ENCODE measurements around the gene TRIO.
A peak's percentile ranks its signal among the peaks of the same experiment; 100 is the strongest.

TRIO gene

DNA sequence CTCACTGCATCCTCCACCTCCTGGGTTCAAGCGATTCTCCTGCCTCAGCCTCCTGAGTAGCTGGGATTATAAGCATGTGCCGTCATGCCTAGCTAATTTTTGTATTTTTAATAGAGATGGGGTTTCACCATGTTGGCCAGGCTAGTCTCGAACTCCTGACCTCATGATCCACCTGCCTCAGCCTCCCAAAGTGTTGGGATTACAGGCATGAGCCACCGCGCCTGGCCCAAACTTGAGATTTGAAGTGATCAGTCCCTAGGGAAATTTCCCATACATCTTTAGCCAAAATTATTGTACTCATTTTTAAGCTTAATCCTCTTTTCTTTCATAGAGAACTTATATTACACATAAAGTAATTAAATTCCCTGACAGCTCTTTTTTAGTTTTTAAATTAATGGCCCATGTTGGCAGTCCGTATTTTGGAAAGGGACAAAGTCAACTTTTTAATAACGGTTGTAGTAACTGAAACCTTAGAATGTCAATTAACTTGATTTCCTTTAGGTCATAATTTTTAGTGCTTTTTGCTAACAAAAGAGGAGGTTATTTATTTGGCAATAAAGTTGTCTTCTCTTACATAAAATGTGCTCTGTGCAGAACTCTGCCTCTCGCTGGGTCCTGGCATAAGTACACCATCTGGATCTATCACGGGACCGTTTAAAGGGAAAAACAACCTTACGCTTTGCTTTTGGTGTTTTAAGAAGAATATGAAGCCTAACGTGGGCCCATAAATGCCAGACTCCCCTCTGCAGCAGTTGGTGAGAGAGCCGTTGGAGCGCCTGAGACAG, 296.1 kb downstream of the TRIO start:
- intact Hi-C loops (cut with DNase I): no loop called here
- no peak for DNase-seq

DNA sequence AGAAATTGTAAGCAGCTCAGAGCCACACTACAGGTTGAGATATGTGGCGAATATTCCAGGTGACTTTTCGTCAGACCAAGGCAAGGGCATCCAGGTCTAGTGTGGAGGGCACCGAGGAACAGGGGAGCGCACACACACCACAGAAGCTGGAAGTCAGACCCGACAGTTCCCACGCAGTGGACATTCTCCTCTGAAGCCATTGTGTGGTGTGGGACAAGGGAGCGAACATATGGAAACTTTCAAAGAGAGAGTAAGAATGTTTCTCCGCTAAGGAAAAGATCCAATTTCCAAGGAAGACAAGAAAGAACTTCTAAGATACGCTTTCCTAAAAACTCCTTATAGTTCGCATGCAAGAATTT, 297.1 kb downstream of the TRIO start:
- intact Hi-C loops (cut with DNase I): no loop called here
- DNase-seq: no peak

DNA sequence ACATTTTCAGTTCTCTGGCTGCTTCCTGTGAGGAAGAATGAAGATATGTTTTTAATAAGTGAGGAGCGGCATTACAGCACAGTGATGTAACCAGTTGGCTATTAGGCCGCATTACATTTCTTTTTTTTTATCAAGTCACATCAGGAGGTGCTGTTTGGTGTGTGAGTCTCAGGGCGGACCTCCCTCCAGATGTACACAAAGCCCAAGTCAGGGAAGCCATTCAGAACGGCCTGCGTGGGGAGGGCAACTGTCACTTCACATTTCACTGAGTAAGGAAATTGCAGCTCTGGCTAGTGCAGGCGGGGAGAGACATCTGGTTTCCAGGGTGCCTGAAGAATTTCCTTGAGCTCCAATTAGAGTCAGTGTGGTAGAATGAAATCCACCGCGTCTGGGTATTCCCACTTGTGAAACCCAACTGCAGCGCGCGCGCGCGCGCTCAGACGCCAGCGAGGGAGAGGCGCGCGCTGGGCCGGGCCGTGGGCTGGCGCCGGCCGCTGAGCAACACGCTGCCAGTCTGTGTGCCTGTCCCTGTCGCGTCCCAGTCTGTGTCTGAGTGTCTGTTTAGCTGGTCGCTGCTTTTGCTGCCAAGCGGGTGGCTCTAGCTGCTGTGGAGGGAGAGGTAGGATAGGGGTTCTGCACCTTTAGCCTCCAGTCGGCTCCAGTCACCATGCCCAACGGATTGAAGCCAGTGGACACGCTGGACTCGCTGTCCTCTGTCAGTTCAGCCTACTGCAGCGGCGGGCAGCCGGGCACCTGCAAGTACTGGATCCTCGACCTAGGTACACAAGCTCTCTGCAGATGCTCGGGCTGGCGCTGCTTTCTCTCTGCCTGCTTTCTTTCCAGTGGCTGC, 297.7 kb downstream of the TRIO start:
- intact Hi-C loops (cut with DNase I): no loop called here
- DNase-seq: peak; percentile 29 to 93 (median 77)

DNA sequence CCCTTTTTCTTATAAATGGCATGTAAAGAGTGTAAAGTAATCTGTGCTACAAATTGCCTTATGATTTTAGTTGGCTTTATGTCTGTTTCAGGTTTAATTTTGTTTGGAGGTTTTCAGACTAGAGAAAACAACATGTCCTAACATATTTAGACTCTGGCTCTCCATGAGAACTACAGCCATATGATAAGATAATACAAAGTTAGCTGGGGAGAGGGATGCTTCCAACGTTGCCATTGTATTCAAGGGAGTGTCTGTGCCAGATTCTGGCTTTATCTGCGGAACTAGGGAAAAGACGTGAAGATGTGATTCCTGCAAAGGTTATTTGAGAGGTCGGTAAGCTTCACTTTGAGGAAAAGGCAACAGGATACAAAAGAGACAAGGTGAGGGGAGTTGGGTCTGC, 298.5 kb downstream of the TRIO start:
- intact Hi-C loops (cut with DNase I): no loop called here

DNA sequence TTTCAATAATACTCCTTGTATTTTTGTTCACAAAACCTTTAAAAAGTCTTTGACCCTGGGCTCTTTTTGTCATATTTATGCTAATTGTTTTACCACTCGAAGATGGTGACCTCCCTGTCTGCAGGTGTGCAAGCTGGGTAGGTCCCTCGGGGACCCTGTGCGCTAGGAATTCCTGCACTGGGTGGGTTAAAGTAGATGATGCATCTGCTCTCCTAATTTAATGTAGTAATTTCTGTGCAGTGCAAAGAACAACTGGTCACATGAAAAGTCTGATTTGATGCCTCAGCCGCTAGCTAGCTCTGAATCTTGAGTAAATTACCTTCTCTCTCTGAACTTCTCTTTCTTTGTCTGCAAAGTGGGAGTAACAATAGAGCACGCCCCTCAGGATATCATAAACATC, 299.4 kb downstream of the TRIO start:
- DNase-seq: no peak
- intact Hi-C loops (cut with DNase I): no loop called here

More for the DNA sequence above, 298.5 kb downstream of the TRIO start:
- no peak for DNase-seq

DNA sequence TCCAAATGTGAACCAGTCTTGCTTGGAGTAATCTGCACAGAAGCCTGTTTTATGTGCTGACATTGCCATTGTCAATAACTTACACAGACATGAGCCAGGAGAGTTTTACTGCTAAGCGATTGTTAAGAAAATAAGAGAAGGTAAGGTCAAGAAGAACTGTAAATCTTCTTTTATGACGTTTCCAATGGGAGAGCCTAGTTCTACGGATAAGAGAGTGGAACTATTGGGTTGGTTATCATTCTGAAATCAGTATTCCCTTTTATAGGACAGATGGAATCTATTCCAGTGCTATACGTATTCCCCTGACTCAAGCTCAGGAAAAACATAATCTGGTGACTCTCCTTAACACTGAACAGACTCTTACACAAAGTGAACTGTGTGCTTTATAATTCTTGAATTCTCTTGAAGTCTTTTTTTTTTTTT, 300.5 kb downstream of the TRIO start:
- no peak for DNase-seq
- intact Hi-C loops (cut with DNase I): no loop called here

DNA sequence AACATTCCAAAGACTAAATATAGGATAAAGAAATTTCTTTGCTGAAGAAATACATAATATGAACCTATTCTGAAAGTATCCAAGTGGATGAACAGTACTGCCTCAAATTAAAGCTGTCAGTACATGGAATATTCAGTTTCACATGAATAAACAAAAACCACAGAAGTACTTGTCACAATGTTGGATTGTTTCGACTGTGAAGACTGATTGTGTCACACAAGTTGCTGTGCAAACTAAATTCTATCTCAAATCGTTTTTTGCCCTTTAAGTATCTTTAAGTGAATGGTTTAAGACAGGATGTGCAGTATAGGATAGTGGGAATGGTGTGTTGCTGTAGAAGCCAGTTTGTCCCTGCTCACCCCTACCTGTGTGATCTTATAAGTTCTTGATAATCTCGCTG, 301.0 kb downstream of the TRIO start:
- intact Hi-C loops (cut with DNase I): no loop called here
- no peak for DNase-seq

DNA sequence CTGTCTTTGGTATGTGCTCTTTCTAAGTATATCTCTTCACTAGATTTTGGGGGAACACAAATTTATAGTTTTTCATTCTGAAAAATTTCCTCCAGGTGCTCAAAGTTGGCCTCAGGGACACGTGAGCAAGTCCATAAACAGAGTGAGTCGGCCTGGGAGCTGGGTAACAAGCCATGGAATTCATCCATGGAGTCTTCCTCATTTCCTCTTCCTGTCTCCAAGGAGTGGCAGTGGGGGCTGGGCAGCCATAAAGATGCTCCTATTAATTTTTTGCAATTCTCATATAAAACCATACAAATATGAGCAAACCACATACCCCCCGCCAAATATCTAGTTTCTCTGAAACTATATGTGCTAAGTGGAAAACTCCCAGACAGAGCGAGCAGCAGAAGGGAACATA, 301.9 kb downstream of the TRIO start:
- DNase-seq: no peak
- intact Hi-C loops (cut with DNase I): no loop called here

DNA sequence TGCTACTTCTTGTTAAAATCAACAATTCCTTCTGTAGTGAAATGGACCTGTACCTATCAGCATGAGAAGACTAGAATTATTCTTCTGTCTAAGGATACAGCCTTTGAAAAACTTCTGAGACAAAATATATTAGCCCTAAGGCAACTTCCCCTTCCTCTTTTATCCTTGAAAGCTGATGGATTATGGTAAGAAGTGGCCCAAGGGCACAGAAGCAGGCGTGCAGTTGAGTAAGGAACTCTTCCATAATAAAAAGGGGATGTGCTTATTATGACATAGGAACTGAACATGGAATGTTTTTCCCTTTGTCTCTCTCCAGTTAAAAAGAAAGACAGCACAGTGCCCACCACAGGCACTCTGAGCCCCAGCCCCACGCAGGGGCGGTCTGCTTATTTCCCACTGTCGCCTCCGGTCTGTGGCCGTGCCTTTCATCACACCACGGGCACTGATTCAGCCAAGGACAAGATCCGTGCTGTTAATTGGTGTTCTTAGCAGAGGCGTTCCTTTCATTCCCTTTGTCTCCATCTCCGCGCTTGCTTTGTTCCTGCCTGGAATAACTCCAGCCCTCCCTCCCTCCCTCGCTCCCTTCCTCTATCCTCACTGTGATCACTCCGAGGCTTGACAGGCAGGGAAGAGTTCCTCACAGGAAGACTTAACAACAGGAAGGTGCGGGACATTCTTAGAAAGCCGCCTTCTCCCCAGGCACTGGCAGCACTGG, 302.6 kb downstream of the TRIO start:
- peak in 41 of 42 donors; percentile 33 to 92 (median 65) for DNase-seq
- intact Hi-C loops (cut with DNase I): no loop called here

DNA sequence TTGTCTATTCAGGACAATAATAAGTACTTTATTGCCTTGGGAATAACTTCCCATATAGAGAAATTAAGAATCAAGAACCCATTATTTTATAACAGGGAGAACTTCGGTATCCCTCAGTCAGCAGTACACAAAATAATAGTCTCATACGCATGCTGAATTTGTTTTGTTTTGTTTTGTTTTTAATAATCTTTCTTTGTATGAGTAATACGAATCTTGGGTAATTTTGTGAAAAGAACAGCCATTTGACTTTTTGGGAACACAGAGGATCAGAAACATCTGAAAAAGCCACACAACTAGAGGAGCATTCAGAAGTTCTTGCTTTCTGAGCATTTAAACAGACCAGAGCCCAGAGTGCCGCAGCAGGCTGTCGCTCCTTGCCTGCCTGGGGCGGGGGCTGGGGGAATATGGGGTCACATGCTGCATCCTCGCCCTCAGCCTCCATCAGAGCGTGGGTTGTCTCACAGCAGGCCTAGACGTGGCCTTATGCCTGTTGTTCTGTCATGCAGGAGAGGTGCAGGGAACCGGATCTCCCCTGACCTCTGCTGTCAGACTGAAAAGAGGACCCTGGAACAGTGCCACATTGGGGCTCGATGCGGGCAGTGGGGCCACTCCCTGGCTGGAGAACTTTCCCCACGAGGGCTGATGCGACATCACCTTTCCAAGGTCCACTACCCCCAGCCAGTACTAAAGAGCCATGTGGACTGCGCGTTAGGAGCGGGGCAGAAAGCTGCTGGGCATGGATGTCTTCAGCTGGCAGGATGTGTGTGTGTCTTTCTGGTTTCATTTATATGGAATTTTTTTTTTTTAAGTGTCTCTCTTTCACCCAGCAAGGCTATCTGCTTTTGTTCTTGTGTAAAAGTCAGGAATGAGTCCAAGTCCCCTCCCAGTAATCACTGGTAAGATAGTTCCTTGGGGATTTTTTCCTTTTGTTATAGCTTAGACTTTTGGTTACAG, 305.1 kb downstream of the TRIO start:
- DNase-seq: peak in 10 of 42 donors; percentile 10 to 68 (median 31)
- intact Hi-C loops (cut with DNase I): no loop called here

DNA sequence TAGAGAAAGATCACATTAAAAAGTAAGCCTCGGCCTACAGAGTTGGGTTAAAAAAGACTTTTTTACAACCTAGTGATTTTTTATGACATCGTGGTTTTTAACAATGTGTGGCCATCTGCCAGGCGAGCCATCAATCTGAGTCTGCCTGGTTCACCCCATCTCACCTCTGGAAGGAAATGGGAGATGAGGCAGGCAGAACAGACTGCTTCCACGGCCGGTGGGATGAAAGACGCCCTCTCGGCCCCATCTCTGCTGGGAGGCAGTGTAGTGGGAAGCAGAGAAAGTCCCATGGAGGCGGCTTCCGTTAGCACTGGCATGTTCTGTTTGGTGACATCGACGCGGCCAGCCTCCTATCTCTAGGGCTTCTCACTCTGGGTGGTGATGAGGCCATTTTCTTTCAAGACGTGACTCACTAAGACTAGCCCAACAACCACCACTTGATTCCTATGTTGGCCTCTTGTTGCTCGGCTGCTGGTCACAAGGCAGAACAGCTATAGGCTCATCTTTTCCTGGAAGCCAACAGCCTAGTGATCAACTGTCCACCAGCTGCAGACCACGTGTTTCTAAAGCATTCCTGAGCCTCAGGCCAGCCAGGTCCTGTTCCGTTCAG, 306.0 kb downstream of the TRIO start:
- peak in 1 of 42 donors; percentile 50 for DNase-seq
- intact Hi-C loops (cut with DNase I): no loop called here

DNA sequence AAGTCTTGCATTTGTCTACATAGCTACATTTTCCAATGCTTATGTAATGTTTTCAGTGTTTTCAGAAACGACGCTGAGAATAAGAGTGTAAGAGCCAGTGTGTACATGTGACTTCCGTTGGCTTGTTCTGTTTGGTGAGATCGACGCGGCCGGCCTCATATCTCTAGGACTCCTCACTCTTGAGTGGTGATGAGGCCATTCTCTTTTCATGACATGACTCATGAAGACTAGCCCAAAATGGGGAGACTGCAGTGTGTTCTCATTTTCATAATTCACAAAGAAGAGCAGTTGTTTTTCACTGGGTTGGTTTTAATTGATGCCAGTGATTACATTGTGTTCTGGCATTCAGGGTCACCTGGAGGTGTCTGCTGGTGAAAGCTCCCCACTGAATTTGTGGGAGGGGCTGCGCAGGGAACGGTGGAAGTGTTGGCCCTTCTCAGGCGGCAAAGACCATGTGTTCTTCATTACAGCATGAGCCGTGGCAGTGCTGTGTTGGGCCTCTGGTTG, 306.9 kb downstream of the TRIO start:
- intact Hi-C loops (cut with DNase I): no loop called here
- DNase-seq: peak in 1 of 42 donors; percentile 60

DNA sequence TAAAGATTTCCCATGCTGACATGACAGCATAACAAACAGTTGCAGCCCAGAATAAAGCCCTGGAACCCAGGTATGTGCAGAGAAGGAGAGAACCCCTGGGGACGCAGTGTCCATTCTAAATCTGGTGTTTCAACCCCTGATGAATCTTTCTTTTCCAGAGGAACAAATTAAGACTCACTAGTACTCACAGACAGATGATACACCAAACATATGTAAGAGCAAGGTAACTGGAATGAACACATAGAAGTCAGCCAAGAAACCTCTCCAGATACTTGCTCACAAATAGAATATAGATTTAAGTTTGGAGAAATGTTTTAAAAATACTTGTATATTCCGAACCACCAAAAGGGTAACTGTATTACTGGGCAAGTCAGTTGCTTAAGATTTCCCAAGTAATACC, 307.6 kb downstream of the TRIO start:
- DNase-seq: no peak
- intact Hi-C loops (cut with DNase I): no loop called here

DNA sequence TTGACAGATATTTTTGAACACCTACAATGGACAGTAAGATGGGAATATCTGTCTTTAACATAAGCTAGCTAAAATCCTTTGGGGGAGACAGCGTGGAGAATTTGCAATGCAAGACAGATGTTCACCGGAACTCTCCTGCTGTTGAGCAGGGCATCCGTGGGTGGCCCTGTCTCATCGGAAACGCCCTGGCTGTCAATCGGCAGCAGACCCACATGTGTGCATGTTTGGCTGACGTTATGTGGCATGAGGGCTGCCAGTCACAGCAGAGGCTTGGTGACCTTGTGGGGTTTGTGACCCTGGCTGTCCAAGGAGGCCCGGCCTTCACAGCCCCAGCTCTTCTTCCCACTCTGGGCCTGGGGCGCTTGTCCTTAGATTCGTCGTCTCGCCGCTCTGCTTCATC, 308.7 kb downstream of the TRIO start:
- intact Hi-C loops (cut with DNase I): no loop called here
- peak in 2 of 42 donors; percentile 34 to 42 for DNase-seq

DNA sequence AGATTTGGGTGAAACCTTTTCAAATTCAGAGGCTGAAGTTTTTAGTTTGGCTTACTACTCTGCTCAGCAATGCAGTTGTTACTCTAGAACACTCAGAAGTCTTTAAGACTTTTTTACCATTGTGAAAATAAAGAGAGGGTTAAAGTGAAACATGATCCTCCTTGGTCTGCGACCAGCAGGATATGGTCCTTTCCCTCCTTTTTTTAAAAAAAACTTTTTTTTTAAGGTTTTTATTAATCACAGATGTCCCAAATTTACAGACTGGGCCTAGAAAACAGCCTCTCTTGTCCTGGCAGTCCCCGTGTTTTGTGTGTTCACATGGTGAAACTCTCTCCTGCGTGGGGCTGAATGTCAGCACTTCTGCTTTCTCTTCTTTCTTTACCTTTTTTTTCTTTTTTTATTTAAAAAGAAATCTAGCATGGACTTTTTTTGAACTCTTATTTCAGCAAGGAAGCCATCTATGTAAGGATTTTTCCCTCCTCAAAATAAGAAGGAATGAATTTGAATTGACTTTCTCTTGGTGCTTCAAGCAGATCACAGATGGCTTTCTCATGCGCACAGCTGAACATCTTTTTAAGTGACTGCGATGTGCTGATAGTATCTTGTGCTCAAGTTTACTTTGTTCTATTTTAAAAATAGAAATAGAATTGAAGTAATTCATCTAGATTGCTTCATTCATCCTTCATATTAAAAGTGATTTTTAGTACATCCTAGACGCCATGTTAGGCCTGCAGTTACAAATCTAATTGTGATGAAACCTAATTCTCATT, 309.7 kb downstream of the TRIO start:
- peak in 1 of 42 donors; percentile 40 for DNase-seq
- intact Hi-C loops (cut with DNase I): no loop called here

DNA sequence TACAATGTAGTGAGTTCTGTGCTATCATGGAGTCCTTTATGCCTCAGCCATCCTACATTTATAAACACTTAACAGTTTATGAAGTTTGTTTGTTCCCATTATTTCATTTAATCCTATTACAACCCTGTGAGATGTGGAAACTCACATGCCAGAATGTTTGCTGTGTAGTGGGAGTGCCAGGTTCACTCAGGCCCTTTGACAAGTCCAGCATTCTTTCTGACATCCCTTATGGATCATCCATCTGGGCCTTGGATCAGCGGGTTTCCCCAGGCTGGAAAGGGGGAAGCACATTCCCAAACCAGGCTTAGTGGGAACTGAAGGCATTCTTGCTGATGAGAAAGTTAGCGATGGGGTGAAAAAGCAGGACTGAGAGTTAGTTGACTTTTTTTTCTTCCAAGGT, 310.3 kb downstream of the TRIO start:
- intact Hi-C loops (cut with DNase I): no loop called here
- DNase-seq: no peak

DNA sequence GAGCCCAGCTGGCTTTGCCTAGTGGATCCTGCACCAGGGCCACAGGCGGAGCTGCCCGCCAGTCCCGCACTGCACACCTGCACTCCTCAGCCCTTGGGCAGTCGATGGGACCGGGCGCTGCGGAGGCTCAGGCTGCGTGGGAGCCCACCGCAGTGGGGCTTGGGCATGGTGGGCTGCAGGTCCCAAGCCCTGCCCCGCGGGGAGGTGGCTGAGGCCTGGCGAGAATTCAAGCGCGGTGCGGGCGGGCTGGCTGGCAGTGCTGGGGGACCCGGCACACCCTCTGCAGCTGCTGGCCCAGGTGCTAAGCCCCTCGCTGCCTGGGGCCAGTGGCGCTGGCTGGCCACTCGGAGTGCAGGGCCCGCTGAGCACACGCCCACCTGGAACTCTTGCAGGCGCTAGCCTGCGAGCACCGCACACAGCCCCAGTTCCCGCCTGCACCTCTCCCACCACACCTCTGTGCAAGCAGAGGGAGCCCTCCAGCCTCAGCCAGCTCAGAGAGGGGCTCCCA, 312.7 kb downstream of the TRIO start:
- intact Hi-C loops (cut with DNase I): no loop called here

More for the DNA sequence above, 312.7 kb downstream of the TRIO start:
- DNase-seq: peak in 1 of 42 donors; percentile 25
